Stimulated activated CD8-positive, alpha-beta memory T cell treated with anti-CD3 and anti-CD28 coated beads, Interleukin-12 subunit alpha, Interleukin-12 subunit beta, amount 100 ng/mL, for 1 hour (primary cell): ENCODE data around the gene FAM117A.
A peak's percentile ranks its signal among the peaks of the same experiment; 100 is the strongest.

Experiments used
- DNase-seq: peaks from one replicate; pipeline ENCODE4 v3.0.0-alpha.2; 2020; ENCODE audit warnings: low read depth

The FAM117A gene

GRCh38 chr17:49707608-49708514 lies 56.1 kb downstream of the FAM117A start, which contains the start of gene SLC35B1:
Gene SLC35B1, minus strand, starts transcription at chr17:49707964. Its CDS starts 131 bp downstream, at chr17:49707833.
- DNase-seq: peak; percentile 97

DNA sequence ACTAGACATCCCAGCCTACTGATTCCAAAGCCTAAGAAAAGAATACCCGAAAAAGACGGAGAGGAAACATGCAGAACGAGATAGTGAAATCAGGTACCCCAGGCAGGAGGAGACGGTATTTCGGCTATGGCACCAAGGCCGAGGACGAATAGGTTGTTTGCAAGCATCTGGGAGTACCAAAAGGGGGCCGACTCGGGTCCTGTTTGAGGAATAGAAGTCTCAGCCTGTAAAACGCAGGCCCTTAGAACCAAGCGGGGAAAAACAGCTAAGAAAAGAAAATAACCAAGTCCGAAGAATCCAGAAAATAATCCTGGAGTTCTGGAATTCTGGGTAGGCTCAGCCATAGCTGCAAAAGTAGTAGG lies 56.7 kb downstream of the FAM117A start:
- DNase-seq: no peak

DNA sequence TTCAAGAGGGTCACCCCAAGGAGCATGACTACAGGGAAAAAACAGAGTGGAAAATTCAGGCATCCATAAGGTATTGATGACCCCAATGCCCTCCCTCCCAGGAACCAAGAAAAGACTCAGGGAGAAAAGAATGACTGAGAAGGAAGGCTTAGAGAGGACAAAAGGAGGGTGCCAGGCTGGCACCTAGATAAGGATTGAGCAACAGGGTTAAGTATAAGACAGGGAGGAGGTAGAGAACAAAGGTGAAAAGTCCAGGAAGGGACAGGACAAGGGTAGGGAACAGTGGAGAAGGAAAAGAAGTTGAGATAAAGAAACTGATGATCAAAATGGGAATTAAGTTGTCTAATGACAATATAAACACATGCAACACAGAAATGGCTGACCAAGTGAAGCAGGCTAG lies 58.7 kb downstream of the FAM117A start:
- DNase-seq: no peak

- no peak for DNase-seq
Measured at GRCh38 chr17:49703557-49704277, 60.2 kb downstream of the FAM117A start.

GRCh38 chr17:49700960-49701359 lies 63.0 kb downstream of the FAM117A start:
- DNase-seq: no peak

DNA sequence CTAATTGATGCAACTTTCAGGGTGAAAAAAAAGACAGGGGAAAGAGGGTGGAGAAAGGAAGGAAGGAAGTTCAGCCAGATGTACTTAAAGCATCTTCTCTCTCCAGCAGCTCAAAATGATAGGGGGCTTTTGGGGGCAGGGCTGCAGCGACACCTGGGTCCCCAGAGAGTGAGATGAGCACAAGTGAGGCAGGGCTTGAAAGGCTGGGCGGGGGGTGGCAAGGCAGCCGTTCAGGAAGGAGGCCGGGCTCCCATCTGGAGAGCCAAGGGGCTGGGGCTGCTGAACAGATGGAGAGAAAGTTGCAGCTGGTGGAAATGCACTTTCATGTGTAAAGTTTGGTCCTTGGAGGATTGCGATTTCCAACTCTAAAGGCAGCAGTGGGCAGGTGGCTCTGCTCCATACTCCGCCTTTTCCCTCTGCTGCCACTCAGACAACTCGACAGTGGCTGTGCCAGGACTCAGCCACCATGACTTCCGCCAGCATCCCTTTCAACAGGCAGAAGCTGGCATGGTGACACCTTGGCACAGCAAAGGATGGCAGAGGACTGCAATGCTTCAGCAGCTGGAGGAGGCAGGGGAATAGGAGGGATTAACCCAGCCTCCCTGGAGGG lies 63.9 kb downstream of the FAM117A start:
- no peak for DNase-seq

- no peak for DNase-seq
Measured at GRCh38 chr17:49698005-49698404, 65.9 kb downstream of the FAM117A start.

DNA sequence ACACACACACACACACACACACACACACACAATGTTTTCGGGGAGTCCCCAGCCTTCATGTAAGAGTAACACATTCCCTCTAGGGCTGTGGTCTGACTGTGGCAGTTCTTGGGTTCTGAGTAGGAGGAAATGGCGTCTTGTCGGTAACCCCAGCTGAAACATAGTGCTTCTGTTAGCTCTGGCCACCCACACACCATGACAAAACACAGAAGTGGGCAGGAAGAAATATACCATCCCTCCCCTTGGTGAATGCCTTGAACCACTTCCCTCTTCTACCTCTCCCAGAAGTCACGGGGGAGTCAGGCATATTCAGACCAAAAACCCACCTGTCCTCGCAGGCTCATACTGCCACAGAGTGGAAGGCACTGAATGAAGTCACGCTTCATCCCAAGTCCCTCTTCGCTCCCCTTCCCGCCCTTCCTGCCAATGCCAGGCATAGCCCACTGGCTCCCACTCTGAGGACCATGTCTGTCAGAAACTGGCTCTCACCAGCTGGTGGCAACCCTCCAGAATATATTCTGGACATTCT lies 67.6 kb downstream of the FAM117A start:
- no peak for DNase-seq

GRCh38 chr17:49695698-49696232 lies 68.2 kb downstream of the FAM117A start:
- no peak for DNase-seq

DNA sequence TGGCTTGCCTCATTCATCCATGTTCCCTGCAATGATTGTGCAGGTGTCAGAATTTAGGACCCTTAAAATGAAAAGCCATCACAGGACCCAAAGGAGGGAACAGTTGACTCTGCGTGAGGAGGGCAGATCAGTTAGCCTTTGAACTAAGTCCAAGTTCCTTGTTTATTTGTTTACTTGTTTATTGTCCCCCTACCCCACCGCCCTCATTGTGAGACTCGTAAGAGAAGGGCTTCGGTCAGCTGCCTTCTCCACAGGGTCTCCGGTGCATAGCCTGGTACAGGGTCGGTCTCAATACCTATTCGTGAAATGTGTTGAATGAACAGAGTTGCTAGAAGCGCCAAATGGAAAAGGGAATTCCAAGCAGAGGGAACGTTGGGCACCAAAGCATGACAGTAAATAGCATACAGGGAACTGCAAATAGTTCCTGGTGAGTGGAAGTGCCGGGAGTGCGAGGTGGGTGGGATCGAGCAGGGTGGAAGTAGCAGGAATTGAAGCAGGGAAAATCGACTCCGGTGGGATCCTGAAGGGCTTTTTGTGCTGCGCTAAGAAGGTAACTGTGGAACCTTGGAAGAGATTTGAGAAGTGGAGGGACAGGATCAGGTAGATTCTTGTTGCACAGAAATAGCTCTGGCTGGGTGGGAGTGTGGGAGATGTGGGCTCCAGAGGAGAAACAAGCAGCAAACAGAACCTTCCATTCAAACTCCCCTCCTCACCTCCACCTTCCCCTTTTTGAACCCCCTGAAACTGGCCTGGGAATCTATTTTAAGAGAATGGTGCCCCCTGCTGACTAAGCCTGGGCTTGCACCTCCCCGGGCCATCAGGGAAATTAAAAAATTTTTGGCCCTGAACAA lies 68.9 kb downstream of the FAM117A start:
- DNase-seq: peak; percentile 58

DNA sequence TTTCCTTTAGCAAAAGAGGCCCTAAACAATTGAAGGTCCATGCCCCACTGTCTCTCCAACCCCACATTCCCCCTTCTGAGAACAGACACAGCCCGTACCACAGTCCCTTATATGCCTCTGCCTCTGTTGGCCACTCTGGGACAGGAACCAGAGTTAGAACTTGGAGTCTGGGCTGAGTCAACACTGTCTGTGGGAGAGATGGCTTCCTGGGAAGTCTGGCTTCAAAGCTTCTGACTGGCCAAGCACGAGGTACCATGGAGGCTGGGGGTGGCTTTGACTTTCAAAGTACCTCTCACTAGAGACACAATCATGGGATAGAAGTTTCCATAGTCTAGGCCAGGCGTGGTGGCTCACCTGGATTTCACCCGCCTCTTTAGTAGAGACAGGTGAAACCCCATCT lies 71.2 kb downstream of the FAM117A start:
- no peak for DNase-seq

DNA sequence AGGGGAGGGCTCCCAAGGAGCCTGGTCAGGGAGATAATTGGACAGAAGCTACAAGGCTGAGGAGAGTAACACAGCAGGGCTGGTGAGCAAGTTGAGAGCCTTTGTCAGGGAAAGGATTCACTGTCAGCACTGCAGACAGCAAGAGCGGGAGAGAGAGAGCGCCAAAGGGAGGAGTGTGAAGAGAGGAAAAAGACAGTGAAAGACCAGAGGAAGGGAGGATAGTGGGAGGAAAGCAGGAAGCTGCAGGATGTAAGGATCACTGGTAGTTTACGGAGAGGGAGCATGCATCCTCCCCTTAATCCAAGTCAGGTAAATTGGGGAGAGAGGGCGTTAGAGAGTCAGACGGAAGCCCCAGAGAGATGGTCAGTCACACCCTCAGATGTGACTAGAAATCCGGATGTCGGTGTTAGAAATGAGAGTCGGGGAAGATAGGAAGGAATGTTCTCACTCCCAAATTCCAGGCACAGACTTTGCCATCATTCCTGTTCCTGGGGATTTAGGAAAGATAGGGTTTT lies 72.2 kb downstream of the FAM117A start:
- no peak for DNase-seq

DNA sequence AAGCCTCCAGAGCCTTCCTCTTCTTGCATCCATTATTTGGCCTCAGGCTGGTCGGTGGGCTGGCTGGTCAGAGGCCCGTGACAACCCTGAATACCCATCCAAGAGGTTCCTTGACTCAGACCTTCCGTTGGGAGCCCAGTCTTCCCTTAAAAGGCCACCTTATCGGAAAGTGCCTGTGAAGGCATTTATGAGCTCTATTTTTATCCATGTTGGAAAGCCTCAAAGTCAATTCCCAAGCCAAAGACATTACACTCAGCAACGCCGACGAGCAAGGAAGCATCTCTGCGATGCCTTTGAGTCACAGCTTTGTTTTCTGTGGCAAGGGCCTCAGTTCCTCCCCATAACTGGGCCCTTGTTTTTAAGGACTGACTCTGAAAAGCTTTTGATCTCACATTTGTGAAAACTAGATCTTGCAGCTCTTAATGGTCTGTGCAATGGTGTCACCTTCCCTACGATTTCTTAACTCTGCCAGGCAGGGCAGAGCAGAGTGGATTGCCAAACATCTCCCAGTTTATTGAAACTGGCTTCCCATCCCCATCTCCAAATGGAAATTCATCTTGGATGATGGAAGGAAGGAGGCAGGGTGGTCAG lies 72.8 kb downstream of the FAM117A start:
- no peak for DNase-seq

DNA sequence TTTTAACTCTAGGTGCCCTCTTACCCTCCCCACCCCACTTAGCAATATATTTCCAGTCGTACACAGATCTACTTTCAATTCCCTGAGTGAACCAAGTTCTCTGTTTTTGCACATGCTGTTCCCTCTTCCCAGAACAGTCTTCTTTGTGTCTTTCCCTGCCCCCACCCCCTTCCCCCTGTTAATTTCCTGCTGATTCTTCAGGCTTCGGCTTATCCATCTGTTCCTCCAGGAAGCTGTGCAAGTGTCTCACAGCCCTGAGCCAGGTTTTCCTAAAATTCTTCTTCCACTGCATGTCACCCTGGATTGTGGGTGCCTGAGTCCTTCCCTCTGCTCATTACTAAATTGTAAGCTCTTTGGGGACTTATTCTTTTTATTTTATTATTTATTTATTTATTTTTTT lies 73.7 kb downstream of the FAM117A start:
- no peak for DNase-seq

DNA sequence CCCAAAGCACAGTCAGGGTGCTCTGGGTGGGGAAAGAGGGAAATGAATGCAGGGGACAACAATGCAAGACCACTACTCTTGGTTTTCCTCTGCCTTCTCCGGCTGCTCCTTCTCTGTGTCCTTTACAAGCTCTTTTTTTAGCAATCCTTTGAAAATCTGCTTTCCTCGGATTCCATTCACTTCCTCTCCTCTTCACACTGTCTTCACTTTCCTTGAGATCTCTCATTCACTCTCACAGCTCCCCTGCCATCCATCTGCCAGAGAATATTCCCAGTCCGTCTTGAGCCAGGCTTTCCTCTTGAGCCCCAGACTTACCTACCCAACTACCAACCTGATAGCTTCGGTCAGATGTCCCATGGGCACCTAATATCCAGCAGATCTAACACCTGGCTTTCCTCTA lies 75.1 kb downstream of the FAM117A start:
- DNase-seq: no peak

DNA sequence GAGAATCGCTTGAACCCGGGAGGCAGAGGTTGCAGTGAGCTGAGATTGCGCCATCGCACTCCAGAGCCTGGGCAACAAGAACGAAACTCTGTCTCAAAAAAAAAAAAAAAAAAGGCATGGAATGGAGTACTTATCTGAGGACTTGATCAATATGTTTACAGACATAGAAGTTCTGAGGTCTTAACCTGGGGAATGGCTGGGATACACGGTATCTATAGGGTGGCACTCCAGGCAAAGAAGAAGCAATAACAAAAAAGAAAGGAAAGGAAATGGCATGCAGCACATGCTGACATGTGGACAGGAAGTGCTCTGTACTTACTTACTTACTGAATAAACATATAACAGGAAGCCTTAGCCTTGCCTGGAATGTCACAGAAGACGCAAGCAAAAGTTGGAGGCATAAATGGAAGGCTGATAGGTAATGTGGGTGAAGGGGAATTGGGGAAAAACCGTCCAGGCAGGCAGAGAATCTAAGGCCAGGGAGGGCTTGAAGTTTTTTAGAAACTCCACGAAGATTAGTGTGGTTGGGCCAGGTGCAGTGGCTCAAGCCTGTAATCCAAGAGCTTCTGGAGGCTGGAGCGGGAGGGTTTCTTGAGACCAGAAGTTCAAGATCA lies 75.9 kb downstream of the FAM117A start:
- no peak for DNase-seq

DNA sequence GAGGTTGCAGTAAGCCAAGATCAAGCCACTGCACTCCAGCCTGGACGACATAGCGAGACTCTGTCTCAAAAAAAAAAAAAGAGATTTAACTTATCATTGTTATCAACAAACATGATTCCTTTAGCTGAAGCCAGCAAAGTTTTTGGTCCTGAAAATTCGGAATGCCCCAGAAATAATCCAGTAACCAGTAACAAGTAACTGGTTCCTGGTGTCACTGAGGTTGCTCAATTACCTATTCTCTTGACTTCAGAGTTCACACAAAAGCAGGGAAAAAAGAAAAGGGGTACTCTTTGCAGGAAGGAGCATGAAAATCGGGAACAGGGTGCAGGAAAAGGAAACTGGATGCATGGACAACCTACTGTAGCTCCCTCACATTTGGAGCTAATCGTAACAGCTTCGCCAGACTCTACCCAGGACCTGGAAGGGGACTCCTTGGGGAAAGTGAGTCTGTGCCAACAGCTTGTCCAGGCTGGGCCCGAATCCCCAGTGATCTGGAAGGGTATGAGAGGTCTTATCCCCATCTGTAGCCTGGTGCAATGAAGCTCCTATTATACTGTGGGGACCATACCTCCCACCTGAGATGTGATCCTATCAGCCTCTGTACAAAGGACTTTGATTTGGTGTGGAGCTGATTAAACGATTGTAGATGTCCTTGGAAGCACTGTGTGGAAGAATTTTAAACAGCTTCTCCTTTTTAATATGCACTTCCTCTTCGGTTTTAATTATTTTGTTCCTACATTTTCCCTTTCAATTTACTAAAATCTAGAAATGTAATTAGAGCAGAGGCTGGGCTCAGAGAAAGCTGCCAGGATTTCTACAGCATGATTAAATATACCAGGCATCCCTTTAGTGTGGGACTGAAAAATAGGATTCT lies 82.6 kb downstream of the FAM117A start:
- DNase-seq: no peak

- no peak for DNase-seq
Measured at GRCh38 chr17:49680314-49680713, 83.6 kb downstream of the FAM117A start.
